Measurements from ENCODE around the gene SCD5.

Gene SCD5

DNA sequence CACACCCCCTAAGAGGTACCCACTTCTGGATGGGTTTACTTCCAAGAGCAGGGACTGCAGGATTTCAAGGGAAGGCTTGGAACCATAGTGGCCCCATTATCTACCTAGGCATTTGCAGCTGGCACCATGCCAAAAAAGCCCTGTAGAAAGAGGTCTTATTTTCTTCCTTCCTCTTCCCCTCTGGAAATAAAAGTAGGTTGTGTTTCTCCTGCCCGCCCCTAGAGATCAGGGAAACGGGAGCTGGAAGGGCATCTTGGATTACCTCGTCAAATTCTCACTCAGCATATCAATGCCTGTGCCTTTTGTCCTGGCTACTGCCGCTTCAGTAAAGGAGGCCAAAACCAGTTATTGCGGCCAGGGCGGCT lies 1.6 kb downstream of the SCD5 start:
- no peak for TF ChIP-seq CTCF (IDR thresholded peaks at IDR 0.05; ENCODE audit: insufficient read depth, low read depth, low read length, missing control alignments)
- peak overlapping the region; percentile 71 for H3K4me3 ChIP-seq (ENCODE audit: low read length)
- no peak for DNase-seq (ENCODE audit: low read depth)

- no peak for TF ChIP-seq CTCF (IDR thresholded peaks at IDR 0.05; ENCODE audit: insufficient read depth, low read depth, low read length, missing control alignments)
- H3K4me3 ChIP-seq (ENCODE audit: low read length) = no peak overlapping the region
- DNase-seq (ENCODE audit: low read depth) = no peak
Observed at GRCh38 chr4:82792912-82793649, 5.5 kb downstream of the SCD5 start.

DNA sequence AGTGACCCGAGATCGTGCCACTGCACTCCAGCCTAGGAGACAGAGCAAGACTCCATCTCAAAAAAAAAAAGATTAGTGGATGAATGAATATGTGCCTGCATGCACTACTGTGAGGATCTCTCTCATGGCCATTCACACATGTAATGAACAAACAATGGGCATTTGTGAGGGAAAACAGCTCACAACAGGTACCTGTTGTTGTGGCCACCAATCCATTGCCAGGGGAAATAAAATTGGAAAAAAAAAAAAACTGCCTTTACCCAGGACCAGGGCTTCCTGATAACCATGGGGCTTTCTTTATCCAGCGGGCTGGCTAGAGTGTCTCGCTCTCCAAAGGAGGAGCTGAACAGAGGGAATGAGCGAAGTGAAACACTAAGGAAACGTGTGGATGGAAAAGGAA lies 7.4 kb downstream of the SCD5 start:
- no peak for TF ChIP-seq CTCF (IDR thresholded peaks at IDR 0.05; ENCODE audit: insufficient read depth, low read depth, low read length, missing control alignments)
- H3K4me3 ChIP-seq (ENCODE audit: low read length) = no peak overlapping the region
- DNase-seq (ENCODE audit: low read depth) = no peak

GRCh38 chr4:82790060-82790660 lies 8.4 kb downstream of the SCD5 start:
- DNase-seq (ENCODE audit: low read depth) = no peak
- no peak for TF ChIP-seq CTCF (IDR thresholded peaks at IDR 0.05; ENCODE audit: insufficient read depth, low read depth, low read length, missing control alignments)
- H3K4me3 ChIP-seq (ENCODE audit: low read length) = no peak overlapping the region

DNA sequence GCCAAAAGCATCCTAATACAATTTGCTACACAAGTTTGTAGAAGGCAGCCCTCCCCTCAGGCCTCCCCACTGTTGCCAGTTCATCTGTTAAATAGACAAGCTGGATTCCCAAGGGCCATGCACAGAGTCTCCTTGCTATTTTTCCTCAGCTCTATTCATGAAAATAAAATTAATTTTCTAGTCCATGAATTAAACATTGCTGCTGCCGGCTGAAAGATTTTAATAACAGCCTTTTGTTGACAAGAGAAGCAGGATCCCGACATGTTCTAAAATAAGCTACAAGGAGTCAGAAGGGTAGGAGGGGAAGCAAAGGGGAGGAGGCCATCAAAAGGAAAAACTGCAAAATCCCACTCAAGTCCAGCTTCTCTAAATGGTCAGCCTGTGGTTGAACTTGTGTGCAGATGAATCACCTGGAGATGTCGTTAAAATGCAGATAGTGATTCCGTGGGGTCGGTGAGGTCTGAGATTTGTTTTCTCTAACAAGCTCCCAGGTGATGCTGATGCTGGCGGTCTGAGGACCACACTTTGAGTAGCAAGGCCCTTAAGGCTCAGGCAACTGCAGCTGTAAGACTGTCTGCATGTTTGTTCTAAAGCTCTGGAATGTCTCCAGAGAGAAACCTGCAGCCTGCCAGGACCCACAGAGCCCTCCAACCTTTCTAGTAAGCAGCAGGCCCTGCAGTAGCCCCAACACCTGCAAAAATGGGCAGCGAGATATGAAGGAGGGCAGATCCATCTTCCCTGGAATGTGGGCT lies 9.4 kb downstream of the SCD5 start:
- H3K4me3 ChIP-seq (ENCODE audit: low read length) = no peak overlapping the region
- no peak for DNase-seq (ENCODE audit: low read depth)
- no peak for TF ChIP-seq CTCF (IDR thresholded peaks at IDR 0.05; ENCODE audit: insufficient read depth, low read depth, low read length, missing control alignments)

DNA sequence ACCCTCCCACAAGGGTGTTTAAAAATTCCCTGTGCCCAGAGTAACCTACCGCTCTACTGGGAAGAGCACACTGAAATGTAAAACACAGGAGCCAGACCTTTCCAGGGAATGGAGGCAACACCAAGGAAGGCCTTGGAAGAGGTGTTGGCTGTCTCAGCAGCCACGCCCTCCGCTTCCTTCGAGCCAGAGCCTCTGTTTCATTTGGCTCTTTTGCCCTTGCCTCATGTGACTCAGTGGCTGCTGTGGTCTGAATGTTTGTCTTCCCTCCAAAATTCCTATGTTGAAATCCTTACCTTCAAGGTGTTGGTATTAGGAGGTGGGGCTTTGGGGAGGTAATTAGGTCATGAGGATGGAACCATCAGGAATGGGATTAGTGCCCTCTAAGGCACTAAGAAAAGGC lies 11.3 kb downstream of the SCD5 start:
- TF ChIP-seq CTCF (IDR thresholded peaks at IDR 0.05; ENCODE audit: insufficient read depth, low read depth, low read length, missing control alignments) = no peak
- no peak overlapping the region for H3K4me3 ChIP-seq (ENCODE audit: low read length)
- peak; percentile 91 for DNase-seq (ENCODE audit: low read depth)

Measured in epithelial cell of esophagus (primary cell).